DOHH2 (cell line): ENCODE data around the gene DYRK1A.

Experiments
- H3F3A ChIP-seq: fragments of 200-600 bp; sonication (generic), shearing (Covaris generic); 2 replicates; pipeline ENCODE4 v1.6.0; 2016; ENCODE audit warnings: antibody characterized with exemption, mild to moderate bottlenecking; ENCODE audit not compliant: control insufficient read depth, insufficient read depth
- H3K27ac ChIP-seq: fragments of 200-600 bp; sonication (generic); 2 replicates; pipeline ENCODE4 v1.5.1; 2014; ENCODE audit warnings: low read depth, mild to moderate bottlenecking, low read length, moderate library complexity
- H3K27me3 ChIP-seq: fragments of 200-600 bp; sonication (generic); 2 replicates; pipeline ENCODE4 v1.6.1; 2014; ENCODE audit warnings: mild to moderate bottlenecking, low read length, mixed read lengths; ENCODE audit not compliant: control insufficient read depth
- H3K36me3 ChIP-seq: fragments of 200-600 bp; sonication (generic); 2 replicates; pipeline ENCODE4 v1.6.1; 2014; ENCODE audit warnings: mild to moderate bottlenecking, low read length, moderate library complexity, mixed read lengths; ENCODE audit not compliant: control insufficient read depth
- H3K4me1 ChIP-seq: fragments of 200-600 bp; sonication (generic); 2 replicates; pipeline ENCODE4 v1.6.1; 2014; ENCODE audit warnings: mild to moderate bottlenecking, low read length, mixed read lengths; ENCODE audit not compliant: control insufficient read depth
- H3K4me2 ChIP-seq: fragments of 200-600 bp; sonication (generic); 2 replicates; pipeline ENCODE4 v1.6.0; 2014; ENCODE audit warnings: mild to moderate bottlenecking, low read length, moderate library complexity
- H3K4me3 ChIP-seq: fragments of 200-600 bp; sonication (generic); 2 replicates; pipeline ENCODE4 v1.5.1; 2014; ENCODE audit warnings: mild to moderate bottlenecking, low read length, mixed read lengths
- H3K79me2 ChIP-seq: fragments of 200-600 bp; sonication (generic); 2 replicates; pipeline ENCODE4 v1.6.1; 2014; ENCODE audit warnings: mild to moderate bottlenecking, low read length, mixed read lengths; ENCODE audit not compliant: control insufficient read depth
- H3K9me2 ChIP-seq: fragments of 200-600 bp; sonication (generic); replicated peaks from 2 replicates; pipeline ENCODE4 v1.6.1; 2014; ENCODE audit warnings: mild to moderate bottlenecking, low read length, mixed read lengths; ENCODE audit not compliant: control insufficient read depth
- H3K9me3 ChIP-seq: fragments of 200-600 bp; sonication (generic); 2 replicates; pipeline ENCODE4 v1.6.1; 2014; ENCODE audit warnings: antibody characterized with exemption, low read length, mixed read lengths; ENCODE audit not compliant: control insufficient read depth, insufficient read depth
- H4K20me1 ChIP-seq: fragments of 200-600 bp; sonication (generic); 2 replicates; pipeline ENCODE4 v1.6.0; 2014; ENCODE audit warnings: low read depth, mild to moderate bottlenecking, antibody characterized with exemption, low read length, moderate library complexity; ENCODE audit not compliant: control insufficient read depth, insufficient read depth
- CTCF ChIP-seq: fragments of 200-600 bp; sonication (generic); IDR thresholded peaks from one replicate; pipeline ENCODE4 v1.5.1; 2014; ENCODE audit warnings: antibody characterized with exemption, mild to moderate bottlenecking, low read depth, low read length; ENCODE audit not compliant: poor library complexity, severe bottlenecking
- EZH2phosphoT487 ChIP-seq: fragments of 200-600 bp; sonication (generic); IDR thresholded peaks from 2 replicates; pipeline ENCODE4 v1.6.1; 2017; ENCODE audit warnings: borderline replicate concordance, mild to moderate bottlenecking, antibody characterized with exemption, low read length, moderate library complexity, mixed read lengths

The DYRK1A gene

GRCh38 chr21:37565530-37566223 is 199.1 kb downstream of the DYRK1A start:
- Histone ChIP-seq H3K27me3 (peaks cover 30% of the 10 kb centered on the region), H3K4me1 (peaks cover 18% of the 10 kb centered on the region), H3K36me3 (no peaks in the 10 kb centered on the region), H3K79me2 (peaks cover 2% of the 10 kb centered on the region; the same call in 1 of the 2 replicates), H3F3A (no peaks in the 10 kb centered on the region), H4K20me1 (no peaks in the 10 kb centered on the region), H3K27ac (no peak overlapping the region), H3K9me3 (peaks cover 5% of the 10 kb centered on the region; the same call in 1 of the 2 replicates), H3K9me2 (no peaks in the 10 kb centered on the region), H3K4me2 (no peak overlapping the region), H3K4me3 (no peak overlapping the region)
- no peak for TF ChIP-seq EZH2phosphoT487
- no peak for TF ChIP-seq CTCF

GRCh38 chr21:37566790-37567615 is 200.4 kb downstream of the DYRK1A start:
- no peaks in the 10 kb centered on the region for H3K36me3 ChIP-seq
- H3K9me3 ChIP-seq: peaks cover 5% of the 10 kb centered on the region; the same call in 1 of the 2 replicates
- peaks cover 36% of the 10 kb centered on the region for H3K27me3 ChIP-seq
- no peak for TF ChIP-seq CTCF
- no peak for TF ChIP-seq EZH2phosphoT487
- H3K9me2 ChIP-seq: no peaks in the 10 kb centered on the region
- H3K4me3 ChIP-seq: no peak overlapping the region
- H3K4me1 ChIP-seq: peaks cover 18% of the 10 kb centered on the region
- H3K79me2 ChIP-seq: peaks cover 2% of the 10 kb centered on the region; the same call in 1 of the 2 replicates
- H3F3A ChIP-seq: no peaks in the 10 kb centered on the region
- no peaks in the 10 kb centered on the region for H4K20me1 ChIP-seq
- H3K4me2 ChIP-seq: no peak overlapping the region
- no peak overlapping the region for H3K27ac ChIP-seq

GRCh38 chr21:37568415-37568814 is 201.8 kb downstream of the DYRK1A start:
- Histone ChIP-seq H3K36me3 (no peaks in the 10 kb centered on the region), H3F3A (no peaks in the 10 kb centered on the region)

More at GRCh38 chr21:37568415-37568814, 201.8 kb downstream of the DYRK1A start:
- no peaks in the 10 kb centered on the region for H4K20me1 ChIP-seq
- H3K4me2 ChIP-seq: no peak overlapping the region
- no peaks in the 10 kb centered on the region for H3K9me2 ChIP-seq
- TF ChIP-seq CTCF: no peak
- TF ChIP-seq EZH2phosphoT487: no peak
- H3K27ac ChIP-seq: no peak overlapping the region
- no peaks in the 10 kb centered on the region for H3K79me2 ChIP-seq
- peaks cover 12% of the 10 kb centered on the region for H3K4me1 ChIP-seq
- H3K4me3 ChIP-seq: no peak overlapping the region
- H3K9me3 ChIP-seq: no peaks in the 10 kb centered on the region
- peaks cover 36% of the 10 kb centered on the region for H3K27me3 ChIP-seq
